Mucosa of descending colon (tissue), 3 donors: ENCODE data around the gene SLC35A1. TPM values are rescaled to one million over a fixed set of nuclear protein-coding genes. Genes with fewer than 3 reads are reported as not detected.

Experiments
- ATAC-seq: fragments of 200-7000 bp; cut with Tn5 transposase; one replicate; pipeline ENCODE4 v1.9.1; 2020; ENCODE audit warnings: mild to moderate bottlenecking, moderate library complexity
- DNase-seq, 3 donors: peaks; one replicate each; pipeline ENCODE4 v3.0.0-alpha.2; 2020
- H3K36me3 ChIP-seq: fragments of 200-600 bp; one replicate; pipeline ENCODE4 v1.8.0; 2021; ENCODE audit warnings: low read depth, mild to moderate bottlenecking
- H3K4me1 ChIP-seq: fragments of 200-600 bp; one replicate; pipeline ENCODE4 v1.8.0; 2021; ENCODE audit warnings: low read depth, mild to moderate bottlenecking
- H3K4me3 ChIP-seq: fragments of 200-600 bp; one replicate; pipeline ENCODE4 v1.8.0; 2021; ENCODE audit warnings: mild to moderate bottlenecking
- H3K9me3 ChIP-seq: fragments of 200-600 bp; one replicate; pipeline ENCODE4 v1.8.0; 2021; ENCODE audit warnings: mild to moderate bottlenecking
- CTCF ChIP-seq: fragments of 200-600 bp; IDR thresholded peaks from one replicate; pipeline ENCODE4 v1.8.0; 2022; ENCODE audit warnings: antibody characterized with exemption, mild to moderate bottlenecking
- intact Hi-C, 2 donors: fragments of 100-400 bp; cut with DNase I in 1 of 2; cut with micrococcal nuclease in 1 of 2; formaldehyde crosslinking; loops; one replicate each; pipeline versions ENCODE4 v1.11.0 to v1.11.1; 2022; cut with DNase I, micrococcal nuclease
- total RNA-seq, 3 donors: library from RNA; stranded (reverse); fragmentation: NEBNext Ultra II Directional in 2 of 3; extraction: Animal tissue kit (Norgen Biotek cat#: 25700) in 2 of 3; gene quantifications; one replicate each; pipeline versions ENCODE4 v1.2.1 to v1.2.4, GENCODE V29; 2021 to 2023
- donor health status: DM: no; HTN: no; CAD: no; lungs with moderate emphysema.
- donor health status: DM: no; HTN: no; CAD: no.
- donor health status: DM: no; HTN: yes; CAD: no.

SLC35A1 gene
- total RNA-seq, 3 donors from 2014 or later = 27.5 to 52.0 (median 31.5) TPM

DNA sequence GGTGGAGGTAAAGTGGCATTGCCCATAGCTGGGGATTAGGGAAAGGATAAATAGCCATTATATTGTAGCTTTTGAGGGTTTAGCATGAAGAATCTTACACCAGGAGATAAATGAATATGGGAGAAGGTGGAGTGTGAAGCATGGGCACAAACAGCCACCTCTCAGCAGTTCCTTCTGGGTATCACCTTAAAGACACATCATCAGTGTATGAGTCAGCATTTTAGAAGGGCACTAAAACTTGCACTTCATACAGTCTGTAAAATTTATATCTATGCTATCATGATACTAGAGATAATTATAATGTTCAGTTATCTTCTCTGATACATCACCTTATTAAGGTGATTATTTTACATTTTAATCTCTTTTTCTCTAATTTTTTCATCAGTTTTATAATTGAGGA is 25.3 kb downstream of the SLC35A1 start:
- no peak for TF ChIP-seq CTCF
- peak; percentile 36 for ATAC-seq
- intact Hi-C loops = no loop called here
- H3K4me1 ChIP-seq = peaks cover 9% of the 10 kb centered on the region
- H3K9me3 ChIP-seq = no peaks in the 10 kb centered on the region
- no peak overlapping the region for H3K4me3 ChIP-seq
- H3K36me3 ChIP-seq = no peaks in the 10 kb centered on the region
- no peak for DNase-seq

DNA sequence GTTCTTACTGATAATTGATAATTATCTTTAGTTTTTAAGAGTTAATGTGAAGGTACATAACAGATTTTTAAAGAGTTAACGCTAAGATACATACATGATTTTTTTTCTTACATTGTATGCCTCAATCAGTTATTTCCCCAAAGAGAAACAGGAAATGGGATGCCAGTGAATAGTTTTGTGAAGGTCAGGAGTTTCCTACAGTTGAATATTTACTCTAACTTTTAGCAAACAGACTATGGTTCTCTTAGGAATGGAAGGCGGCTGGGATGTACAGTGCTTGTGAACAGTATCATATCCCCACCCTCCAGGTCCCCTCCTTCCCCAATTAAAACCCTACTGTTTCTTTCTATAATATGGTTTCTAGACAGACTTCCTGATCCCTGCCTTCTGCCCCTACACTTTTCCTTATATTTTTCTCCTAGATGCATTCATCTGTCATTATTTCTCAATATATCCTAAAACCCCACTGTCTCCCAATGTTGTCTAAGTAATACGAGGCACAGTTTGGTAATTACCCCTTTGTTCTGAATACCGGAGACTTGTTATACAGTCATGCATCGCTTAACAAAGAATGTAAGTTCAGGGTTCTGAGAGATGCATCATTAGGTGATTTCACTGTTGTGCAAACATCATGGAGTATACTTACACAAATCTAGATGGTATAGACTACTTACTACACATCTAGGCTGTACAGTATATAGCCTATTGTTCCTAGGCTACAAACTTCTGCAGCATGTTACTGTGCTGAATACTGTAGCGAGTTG is 29.2 kb downstream of the SLC35A1 start:
- Histone ChIP-seq H3K9me3 (no peaks in the 10 kb centered on the region), H3K36me3 (no peaks in the 10 kb centered on the region), H3K4me1 (no peaks in the 10 kb centered on the region), H3K4me3 (no peak overlapping the region)
- DNase-seq = no peak
- ATAC-seq = peak; percentile 11
- TF ChIP-seq CTCF = no peak
- intact Hi-C loops = no loop called here

DNA sequence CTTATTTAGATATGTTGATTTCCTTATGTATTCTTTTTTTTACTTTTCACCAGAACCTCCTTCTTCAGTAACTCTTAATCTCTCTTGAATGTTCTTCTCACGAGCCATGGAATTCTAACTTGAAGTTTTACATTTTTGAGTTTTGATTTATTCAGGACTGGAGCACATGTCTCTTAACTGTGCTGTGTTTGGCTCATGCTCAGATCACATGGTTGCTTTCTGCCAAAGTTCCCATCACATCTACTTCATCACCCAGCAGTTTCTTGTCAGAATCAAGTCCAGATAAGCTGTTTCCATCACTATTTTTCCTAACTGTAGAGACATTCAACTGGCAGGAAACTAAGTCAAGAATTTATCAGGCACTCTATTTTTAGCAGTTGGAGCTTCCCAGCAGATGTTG is 31.7 kb downstream of the SLC35A1 start:
- Histone ChIP-seq H3K9me3 (no peaks in the 10 kb centered on the region), H3K36me3 (no peaks in the 10 kb centered on the region), H3K4me3 (no peak overlapping the region), H3K4me1 (no peaks in the 10 kb centered on the region)
- no peak for ATAC-seq
- no peak for TF ChIP-seq CTCF
- DNase-seq = no peak
- intact Hi-C loops = no loop called here

DNA sequence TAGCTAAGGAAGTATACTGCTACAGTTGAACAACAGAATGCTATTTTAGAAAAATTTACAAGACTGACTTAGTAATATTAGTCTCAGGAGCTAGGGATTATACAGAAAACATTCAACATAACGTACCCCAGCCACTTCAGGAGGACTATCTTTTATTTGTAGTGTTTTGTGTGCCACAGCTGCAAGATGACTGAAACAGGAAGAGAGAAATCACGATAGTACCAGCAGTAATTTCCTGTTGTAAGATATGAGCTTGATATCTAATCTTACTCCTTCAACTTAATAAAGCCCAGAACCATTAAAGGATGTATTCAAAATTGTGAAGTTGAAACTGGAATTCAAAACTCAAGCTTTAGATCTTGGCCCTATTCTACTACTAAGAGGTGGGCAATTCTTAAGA is 42.1 kb downstream of the SLC35A1 start:
- DNase-seq (no peak), ATAC-seq (no peak)
- TF ChIP-seq CTCF = no peak
- no peaks in the 10 kb centered on the region for H3K4me1 ChIP-seq
- no peaks in the 10 kb centered on the region for H3K36me3 ChIP-seq
- H3K9me3 ChIP-seq = no peaks in the 10 kb centered on the region
- no peak overlapping the region for H3K4me3 ChIP-seq
- intact Hi-C loops = no loop called here

- ATAC-seq (no peak), DNase-seq (no peak)
- Histone ChIP-seq H3K4me1 (no peaks in the 10 kb centered on the region), H3K9me3 (no peaks in the 10 kb centered on the region), H3K36me3 (no peaks in the 10 kb centered on the region), H3K4me3 (no peak overlapping the region)
- TF ChIP-seq CTCF = no peak
- intact Hi-C loops = no loop called here
Observed at GRCh38 chr6:87518453-87518852, 45.7 kb downstream of the SLC35A1 start.

DNA sequence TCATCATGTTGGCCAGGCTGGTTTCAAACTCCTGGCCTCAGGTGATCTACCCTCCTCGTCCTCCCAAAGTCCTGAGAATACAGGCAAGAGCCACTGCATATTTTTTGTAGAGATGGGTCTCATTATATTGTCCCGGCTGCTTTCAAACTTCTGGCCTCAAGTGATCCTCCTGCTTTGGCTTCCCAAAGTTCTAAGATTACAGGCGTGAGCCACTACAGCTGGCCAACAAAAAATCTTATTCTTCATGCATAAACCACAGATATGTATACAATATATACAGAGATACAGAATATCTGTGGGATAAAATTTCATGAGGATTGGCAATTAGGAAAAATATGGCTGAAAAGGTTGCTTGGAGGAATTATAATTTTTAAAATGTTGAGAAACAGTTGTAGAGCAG is 49.9 kb downstream of the SLC35A1 start:
- DNase-seq (no peak), ATAC-seq (no peak)
- intact Hi-C loops = no loop called here
- H3K4me3 ChIP-seq = no peak overlapping the region
- H3K9me3 ChIP-seq = no peaks in the 10 kb centered on the region
- H3K4me1 ChIP-seq = no peaks in the 10 kb centered on the region
- no peaks in the 10 kb centered on the region for H3K36me3 ChIP-seq
- TF ChIP-seq CTCF = no peak
